ES-I3 (cell line): ENCODE results near the gene TCAF1.
"Not testable (repeated sequence)": the region's sequence is repeated elsewhere in the genome, so short reads cannot be mapped to it uniquely, and the experiment has no call there.

Source experiments
- H3K36me3 ChIP-seq: 2 replicates; pipeline ENCODE4 v1.6.1; 2013; ENCODE audit warnings: mild to moderate bottlenecking, low read length, control low read depth, moderate library complexity; ENCODE audit not compliant: insufficient read depth
- H3K4me1 ChIP-seq: 2 replicates; pipeline ENCODE4 v1.6.1; 2013; ENCODE audit warnings: mild to moderate bottlenecking, control low read depth, low read length; ENCODE audit not compliant: insufficient read depth
- H3K9ac ChIP-seq: 2 replicates; pipeline ENCODE4 v1.6.1; 2013; ENCODE audit warnings: low read depth, mild to moderate bottlenecking, low read length, moderate library complexity
- H3K9me3 ChIP-seq: 2 replicates; pipeline ENCODE4 v1.6.1; 2013; ENCODE audit warnings: mild to moderate bottlenecking, low read length, moderate library complexity; ENCODE audit not compliant: control insufficient read depth, insufficient read depth

Gene TCAF1

DNA sequence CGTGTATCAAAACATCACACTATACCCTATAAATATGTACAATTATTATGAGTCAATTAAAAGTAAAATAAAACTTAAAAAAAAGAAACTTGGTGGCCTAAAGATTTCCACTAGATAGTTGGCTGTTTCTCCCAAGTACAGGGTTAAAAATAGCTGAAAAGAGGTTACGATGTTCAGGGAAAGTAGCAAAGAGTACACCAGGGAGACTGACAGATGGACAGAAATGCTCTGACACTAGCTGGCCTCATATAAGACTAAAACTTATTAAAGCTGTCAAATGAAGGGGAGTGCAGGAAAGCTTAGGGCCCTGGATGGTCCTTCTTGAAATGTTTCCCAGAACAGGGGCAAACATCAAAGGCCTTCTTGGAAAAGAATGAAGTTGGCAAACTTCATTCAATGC lies 51.3 kb downstream of the TCAF1 start:
- no peaks in the 10 kb centered on the region for H3K36me3 ChIP-seq
- H3K9me3 ChIP-seq = no peaks in the 10 kb centered on the region
- H3K9ac ChIP-seq = no peak overlapping the region
- no peaks in the 10 kb centered on the region for H3K4me1 ChIP-seq

DNA sequence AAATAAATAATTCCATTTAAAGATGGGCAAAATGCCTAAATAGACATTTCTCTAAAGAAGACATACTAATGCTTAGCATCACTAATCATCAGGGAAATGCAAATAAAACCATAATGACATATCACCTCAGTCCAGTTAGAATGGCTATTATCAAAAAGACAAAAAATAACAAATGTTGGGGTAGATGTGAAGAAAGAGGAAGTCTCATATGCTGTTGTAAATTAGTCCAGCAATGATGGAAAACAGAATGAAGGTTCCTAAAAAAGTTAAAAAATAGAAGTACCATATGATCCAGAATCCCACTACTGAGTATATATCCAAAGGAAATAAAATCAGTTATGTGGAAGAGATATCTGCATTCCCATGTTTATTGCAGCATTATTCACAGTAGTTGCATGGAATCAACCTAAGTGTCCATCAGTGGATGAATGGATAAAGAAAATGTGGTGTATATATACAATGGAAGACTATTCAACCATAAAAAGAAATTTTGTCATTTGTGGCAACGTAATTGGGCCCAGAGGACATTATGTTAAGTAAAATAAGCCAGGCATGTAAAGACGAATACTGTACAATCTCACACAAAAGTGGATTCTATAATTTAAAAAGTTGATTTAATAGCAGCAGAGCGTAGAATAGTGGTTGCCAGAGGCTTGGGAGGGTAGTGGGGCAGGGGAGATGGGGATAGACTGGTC lies 52.0 kb downstream of the TCAF1 start:
- Histone ChIP-seq H3K36me3 (no peaks in the 10 kb centered on the region), H3K9me3 (no peaks in the 10 kb centered on the region), H3K9ac (no peak overlapping the region)

DNA sequence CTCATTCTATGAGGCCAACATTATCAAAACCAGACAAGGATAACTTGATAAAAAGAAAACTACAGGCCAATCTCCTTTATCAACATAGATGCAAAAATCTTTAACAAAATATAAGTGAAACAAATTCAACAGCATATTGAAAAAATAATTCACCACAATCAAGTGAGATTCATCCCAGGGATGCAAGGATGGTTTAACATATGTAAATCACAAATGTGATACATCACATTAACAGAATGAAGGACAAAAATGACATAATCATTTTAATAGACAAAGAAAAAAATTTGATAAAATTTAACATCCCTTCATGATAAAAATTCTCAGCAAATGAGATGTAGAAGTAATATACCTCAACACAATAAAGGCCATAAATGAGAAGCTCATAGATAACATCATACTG lies 53.8 kb downstream of the TCAF1 start:
- H3K9me3 ChIP-seq = no peaks in the 10 kb centered on the region
- no peak overlapping the region for H3K9ac ChIP-seq
- H3K4me1 ChIP-seq = no peaks in the 10 kb centered on the region
- no peaks in the 10 kb centered on the region for H3K36me3 ChIP-seq

More for the DNA sequence above, 52.0 kb downstream of the TCAF1 start:
- no peaks in the 10 kb centered on the region for H3K4me1 ChIP-seq

DNA sequence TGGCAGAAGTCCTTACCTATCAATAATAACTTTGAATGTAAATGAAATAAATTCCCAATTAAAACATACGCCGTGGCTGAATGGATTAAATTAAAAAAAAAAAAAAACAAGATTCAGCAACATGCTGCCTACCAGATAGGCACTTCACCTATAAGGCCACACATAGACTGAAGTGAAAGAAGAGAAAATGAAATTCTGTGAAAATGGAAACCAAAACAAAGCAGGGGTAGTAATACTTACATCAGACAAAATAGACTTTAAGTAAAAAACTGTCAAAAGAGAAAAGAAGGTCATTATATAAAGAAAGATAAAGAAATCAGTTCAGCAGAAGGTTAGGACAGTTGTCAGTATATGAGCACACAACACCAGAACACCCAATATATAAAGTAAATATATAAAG lies 55.3 kb downstream of the TCAF1 start:
- no peaks in the 10 kb centered on the region for H3K4me1 ChIP-seq
- H3K9ac ChIP-seq = no peak overlapping the region
- H3K36me3 ChIP-seq = no peaks in the 10 kb centered on the region
- no peaks in the 10 kb centered on the region for H3K9me3 ChIP-seq

DNA sequence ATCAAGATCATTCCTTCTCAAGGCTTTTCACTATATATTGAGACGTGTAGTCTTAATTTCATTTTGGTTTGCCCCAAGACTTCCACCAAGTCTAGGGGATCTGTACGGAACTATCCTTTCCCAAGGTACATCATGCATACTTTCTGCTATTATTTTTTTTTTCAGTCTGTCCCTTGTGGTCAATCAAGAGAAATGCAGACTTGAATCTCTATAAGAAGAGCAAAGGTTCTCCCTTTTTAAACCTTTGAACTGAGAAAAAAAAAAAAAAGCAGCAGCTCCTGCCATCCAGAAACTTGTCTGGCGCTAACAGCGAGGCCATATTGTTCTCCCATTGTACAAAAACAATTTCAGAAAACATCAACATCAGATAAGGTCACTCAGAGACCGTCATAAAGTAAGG lies 60.3 kb downstream of the TCAF1 start:
- not testable (repeated sequence) for H3K9me3 ChIP-seq

DNA sequence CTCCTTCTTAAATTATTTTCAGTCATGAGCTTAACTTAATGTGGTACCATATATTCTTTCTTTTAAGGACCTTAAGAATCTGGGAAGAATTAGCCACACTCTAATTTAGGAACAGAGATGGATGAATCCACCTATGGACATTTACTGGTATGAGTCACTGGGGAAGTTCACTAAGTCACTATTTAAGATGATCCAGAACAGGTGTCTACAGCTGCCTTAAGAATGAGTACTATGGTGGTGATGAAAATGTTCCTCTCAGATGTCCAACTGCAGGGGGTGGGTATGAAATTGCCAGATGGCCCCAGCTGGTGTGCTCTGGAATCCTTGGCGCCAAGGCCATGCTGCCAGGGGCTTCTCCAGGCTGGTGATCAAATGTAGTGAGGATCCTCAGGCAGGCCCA lies 61.9 kb downstream of the TCAF1 start:
- not testable (repeated sequence) for H3K4me1 ChIP-seq, H3K9ac ChIP-seq, H3K9me3 ChIP-seq, H3K36me3 ChIP-seq

More for the DNA sequence above, 60.3 kb downstream of the TCAF1 start:
- H3K9ac ChIP-seq, H3K4me1 ChIP-seq, H3K36me3 ChIP-seq: not testable (repeated sequence)

DNA sequence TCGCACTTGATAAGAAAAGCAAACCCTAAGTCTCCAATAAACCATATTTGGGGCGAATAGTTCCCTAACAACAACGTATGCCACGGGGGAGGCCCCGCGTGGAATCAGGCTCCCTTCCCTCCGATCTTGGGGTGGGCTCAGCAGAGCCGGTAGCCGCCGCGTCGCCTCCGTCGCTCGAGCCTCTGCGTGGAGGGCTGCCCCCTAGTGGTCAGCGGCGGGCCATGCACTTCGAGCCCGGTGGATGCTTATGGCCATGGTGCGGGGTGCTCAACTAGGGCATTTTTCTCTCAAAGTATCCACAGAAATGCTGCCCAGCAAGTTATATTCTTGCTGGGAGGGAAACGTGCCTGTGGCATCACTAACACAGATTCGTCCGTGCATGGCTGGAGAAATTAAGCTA lies 64.8 kb downstream of the TCAF1 start:
- H3K36me3 ChIP-seq, H3K4me1 ChIP-seq, H3K9ac ChIP-seq, H3K9me3 ChIP-seq: not testable (repeated sequence)

DNA sequence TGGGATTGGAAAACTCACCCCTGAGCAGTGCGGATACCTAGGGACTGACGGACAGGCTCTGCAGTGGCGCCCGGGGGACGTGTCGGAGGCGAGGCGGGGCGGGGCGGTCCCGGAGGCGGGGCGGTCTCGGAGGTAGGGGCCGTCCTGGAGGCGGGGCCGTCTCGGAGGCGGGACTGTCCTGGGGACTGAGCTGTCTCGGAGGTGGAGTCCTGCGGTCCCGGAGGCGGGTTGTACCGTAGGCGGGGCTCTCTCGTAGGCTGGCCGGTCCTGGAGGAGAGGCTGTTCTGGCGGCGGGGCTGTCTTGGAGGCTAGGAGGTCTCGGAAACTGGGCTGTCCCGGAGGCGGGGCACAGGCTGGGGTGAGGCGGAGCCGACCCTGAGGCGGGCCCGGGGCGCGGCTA lies 65.4 kb downstream of the TCAF1 start:
- not testable (repeated sequence) for H3K9ac ChIP-seq, H3K4me1 ChIP-seq, H3K36me3 ChIP-seq, H3K9me3 ChIP-seq

DNA sequence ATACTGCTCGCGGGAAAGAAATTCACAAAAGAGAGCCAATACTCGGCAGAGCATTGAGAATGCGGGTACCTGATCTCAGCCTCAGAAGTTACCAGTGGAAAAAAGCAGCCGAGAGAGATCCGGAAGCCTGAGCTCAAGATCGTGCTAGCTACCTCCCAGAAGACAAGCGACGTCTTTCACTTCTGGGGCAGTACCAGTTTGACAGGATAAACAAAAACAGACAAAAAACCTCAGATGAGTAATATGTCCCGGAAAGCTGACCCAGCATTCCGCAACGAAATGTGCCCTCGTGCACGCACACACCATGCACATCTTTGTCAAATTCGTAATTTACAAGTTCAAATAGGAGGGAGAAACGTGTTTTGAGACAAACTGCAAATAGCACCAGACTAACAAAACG lies 65.9 kb downstream of the TCAF1 start:
- H3K9me3 ChIP-seq, H3K4me1 ChIP-seq, H3K9ac ChIP-seq, H3K36me3 ChIP-seq: not testable (repeated sequence)

DNA sequence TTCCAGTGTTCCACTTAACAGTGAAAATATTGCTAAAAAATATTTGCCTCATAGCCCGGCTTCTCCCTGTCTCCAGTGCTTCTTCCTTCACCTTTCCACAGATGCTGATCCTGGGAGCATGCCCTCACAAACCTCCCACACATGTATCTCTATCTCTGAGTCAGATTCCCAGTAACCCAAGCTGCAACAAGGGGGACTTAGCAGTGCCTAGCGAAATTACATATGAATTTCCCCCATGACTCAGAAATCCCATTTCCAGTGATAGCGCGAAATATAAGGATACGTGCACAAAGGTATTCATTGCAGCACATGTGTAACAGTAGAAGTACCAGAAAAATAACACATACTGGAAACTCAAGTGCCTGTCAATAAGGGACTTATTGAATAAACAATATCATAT lies 75.4 kb downstream of the TCAF1 start:
- H3K9me3 ChIP-seq, H3K36me3 ChIP-seq, H3K4me1 ChIP-seq, H3K9ac ChIP-seq: not testable (repeated sequence)

DNA sequence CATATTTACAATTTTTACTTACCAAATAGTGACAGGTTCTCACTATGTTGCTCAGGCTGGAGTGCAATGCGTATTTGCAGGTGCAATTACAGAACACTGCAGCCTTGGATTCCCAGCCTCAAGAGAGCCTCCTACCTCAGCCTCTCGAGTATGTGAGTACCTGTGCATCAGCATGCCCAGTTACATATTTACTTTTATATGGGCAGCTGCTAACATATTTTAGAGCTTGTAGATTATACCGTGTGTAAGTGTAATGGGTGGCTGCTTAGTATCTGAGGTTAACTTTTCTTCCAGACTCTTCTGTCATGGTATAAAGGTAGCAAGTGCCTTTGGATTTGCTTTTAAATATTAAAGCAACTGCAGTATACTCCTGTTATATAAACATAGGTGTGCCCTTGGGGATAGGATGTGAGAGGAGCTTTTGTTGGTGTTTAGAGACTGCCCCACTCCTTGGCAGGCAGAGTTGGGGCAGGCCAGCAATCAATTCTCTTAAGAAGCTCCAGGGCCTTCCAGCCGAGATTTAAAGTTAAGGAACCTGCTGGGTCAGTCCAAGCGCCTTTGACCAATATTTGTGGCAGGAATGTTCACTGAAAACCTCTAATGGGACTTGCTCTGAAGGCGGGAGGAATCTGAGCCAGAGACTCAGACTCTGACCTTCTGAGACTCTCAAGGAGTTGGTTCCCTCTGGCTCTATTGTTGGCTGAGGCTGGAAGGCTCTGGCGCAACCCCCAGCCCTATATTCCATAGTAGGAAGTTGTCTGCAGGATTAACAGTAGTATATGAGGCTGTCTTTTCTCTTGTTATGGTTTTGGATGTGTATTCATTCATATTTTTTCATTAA lies 77.5 kb downstream of the TCAF1 start:
- H3K4me1 ChIP-seq, H3K9me3 ChIP-seq, H3K9ac ChIP-seq, H3K36me3 ChIP-seq: not testable (repeated sequence)

DNA sequence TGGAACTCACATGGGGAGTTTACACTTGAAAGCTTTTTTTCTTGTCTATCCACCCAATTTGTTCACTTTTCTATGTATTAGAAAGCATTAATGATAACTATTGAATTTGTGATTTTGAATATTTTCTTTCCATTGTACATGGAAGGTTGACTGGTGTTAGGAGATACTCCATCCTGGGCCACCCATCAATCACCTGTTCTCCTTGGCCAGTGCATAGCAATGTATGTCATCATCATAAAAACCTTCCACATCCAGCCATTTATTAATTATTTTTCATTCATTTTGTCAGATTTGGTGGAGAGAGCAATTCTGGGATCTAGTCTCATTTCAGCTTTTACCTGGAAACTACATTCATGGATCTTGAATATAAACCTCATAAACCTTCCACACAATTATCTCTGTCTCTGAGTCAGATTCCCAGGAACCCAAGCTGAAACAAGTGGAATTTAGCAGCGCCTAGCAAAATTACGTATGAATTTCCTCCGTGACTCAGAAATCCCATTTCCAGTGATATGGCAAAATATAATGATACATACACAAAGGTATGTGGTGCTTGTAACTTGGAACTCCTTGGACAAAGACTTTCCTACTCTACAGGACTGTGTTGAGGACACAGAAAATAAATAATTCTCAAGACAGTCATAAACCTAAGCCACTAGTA lies 78.2 kb downstream of the TCAF1 start:
- H3K4me1 ChIP-seq, H3K36me3 ChIP-seq, H3K9ac ChIP-seq, H3K9me3 ChIP-seq: not testable (repeated sequence)

DNA sequence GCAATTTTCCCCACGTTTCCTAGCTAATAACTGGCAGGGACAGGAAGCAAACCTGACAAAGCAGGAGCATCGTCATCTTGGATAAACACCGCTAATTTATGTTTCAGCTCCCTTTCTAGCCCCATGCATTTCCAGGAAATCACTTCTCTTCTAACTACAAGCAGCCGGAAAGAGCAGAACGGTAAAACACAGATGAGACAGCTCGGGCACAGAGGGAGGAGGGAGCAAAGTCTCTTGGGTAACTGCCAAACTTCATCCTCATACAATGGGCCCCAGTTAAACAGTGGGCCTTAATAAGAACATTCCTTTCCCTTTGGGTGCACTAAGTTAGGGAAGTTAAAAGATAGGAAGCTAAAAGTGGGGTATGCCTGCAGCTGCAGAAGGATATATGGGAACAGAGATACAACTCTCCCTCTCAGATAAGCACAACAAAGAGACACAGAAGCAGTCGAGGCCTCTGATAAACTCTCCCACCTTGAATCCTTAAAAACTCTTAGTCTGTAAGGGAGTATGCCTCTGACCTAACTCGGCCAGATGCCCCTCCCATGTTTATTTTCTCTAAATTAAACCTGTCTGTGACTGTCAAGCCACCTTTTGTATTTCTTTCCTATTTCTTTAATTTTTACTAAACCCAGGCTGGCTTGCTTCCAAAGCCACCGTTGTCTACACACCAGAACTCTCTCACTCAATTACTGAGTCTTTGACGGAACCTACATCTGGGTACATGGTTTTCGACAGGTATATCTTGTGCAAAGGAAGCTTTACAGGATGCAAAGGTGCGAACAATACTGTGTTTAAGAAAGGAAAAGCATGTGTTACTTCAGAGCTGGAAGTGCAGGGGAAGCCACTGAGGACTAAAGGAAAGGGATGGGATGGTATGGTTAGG lies 80.3 kb downstream of the TCAF1 start:
- not testable (repeated sequence) for H3K4me1 ChIP-seq, H3K9ac ChIP-seq, H3K36me3 ChIP-seq, H3K9me3 ChIP-seq

DNA sequence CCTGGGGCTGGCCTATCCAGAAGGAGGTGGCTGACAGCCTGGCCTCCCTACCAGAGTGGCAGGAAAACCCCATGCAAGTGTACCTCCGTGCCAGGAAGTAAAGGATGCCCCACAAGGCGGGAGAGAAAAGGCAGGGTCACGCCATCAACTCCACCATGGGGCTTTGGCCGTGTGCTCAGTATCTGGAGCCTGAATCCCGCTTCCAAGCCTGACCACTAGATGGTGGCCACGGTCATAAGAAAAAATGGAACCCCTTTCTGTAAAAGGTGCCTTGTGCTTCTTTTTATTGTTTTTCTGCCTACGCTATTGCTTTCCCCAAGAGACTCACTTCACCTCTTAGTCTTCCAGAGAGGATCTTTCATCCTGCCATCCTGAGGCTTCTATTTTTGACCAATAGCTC lies 84.1 kb downstream of the TCAF1 start:
- H3K9me3 ChIP-seq, H3K4me1 ChIP-seq, H3K36me3 ChIP-seq, H3K9ac ChIP-seq: not testable (repeated sequence)
